GM23338 (cell line): ENCODE data around the gene ZNRF2. TPM values are rescaled to one million over a fixed set of nuclear protein-coding genes. Genes with fewer than 3 reads are reported as not detected.
A peak's percentile ranks its signal among the peaks of the same experiment; 100 is the strongest.

ENCODE experiments used
- ATAC-seq: fragments of 200-7000 bp; cut with Tn5 transposase; 3 replicates; pipeline ENCODE4 v1.9.1; 2020
- DNase-seq: peaks from one replicate; pipeline ENCODE4 v3.0.0-alpha.2; 2015; ENCODE audit warnings: low spot score
- H2AFZ ChIP-seq: fragments of 200-600 bp; sonication (generic); 2 replicates; pipeline ENCODE4 v1.8.0; 2016; ENCODE audit warnings: antibody characterized with exemption, mild to moderate bottlenecking, moderate library complexity
- H3F3A ChIP-seq: fragments of 200-600 bp; sonication (generic); replicated peaks from 2 replicates; pipeline ENCODE4 v1.8.0; 2017; ENCODE audit warnings: antibody characterized with exemption, mixed run types, low read depth
- H3K27ac ChIP-seq: fragments of 200-600 bp; sonication (generic); 2 replicates; pipeline ENCODE4 v1.6.1; 2016; ENCODE audit warnings: low read depth
- H3K27me3 ChIP-seq: fragments of 200-600 bp; sonication (generic); 2 replicates; pipeline ENCODE4 v1.8.0; 2016; ENCODE audit warnings: mild to moderate bottlenecking, mixed run types, moderate library complexity; ENCODE audit not compliant: insufficient read depth
- H3K36me3 ChIP-seq: fragments of 200-600 bp; sonication (generic); 2 replicates; pipeline ENCODE4 v1.8.0; 2016; ENCODE audit warnings: mild to moderate bottlenecking; ENCODE audit not compliant: insufficient read depth
- H3K4me1 ChIP-seq: fragments of 200-600 bp; sonication (generic); 2 replicates; pipeline ENCODE4 v1.8.0; 2016; ENCODE audit warnings: mild to moderate bottlenecking, moderate library complexity; ENCODE audit not compliant: insufficient read depth
- H3K4me2 ChIP-seq: fragments of 200-600 bp; sonication (generic); 2 replicates; pipeline ENCODE4 v1.7.1; 2017; ENCODE audit warnings: mixed run types
- H3K4me3 ChIP-seq: fragments of 200-600 bp; sonication (generic); 2 replicates; pipeline ENCODE4 v1.6.1; 2016; ENCODE audit warnings: mixed run types
- H3K79me2 ChIP-seq: fragments of 200-600 bp; sonication (generic); replicated peaks from 2 replicates; pipeline ENCODE4 v1.8.0; 2017; ENCODE audit warnings: mild to moderate bottlenecking; ENCODE audit not compliant: insufficient read depth
- H3K9me2 ChIP-seq: fragments of 200-600 bp; sonication (generic); 2 replicates; pipeline ENCODE4 v1.8.0; 2017; ENCODE audit not compliant: insufficient read depth
- H4K20me1 ChIP-seq: fragments of 200-600 bp; sonication (generic); replicated peaks from 2 replicates; pipeline ENCODE4 v1.8.0; 2017; ENCODE audit warnings: mild to moderate bottlenecking; ENCODE audit not compliant: insufficient read depth
- H3K27ac Mint-ChIP-seq: 2 replicates; pipeline ENCODE4 v1.8.0; 2020; ENCODE audit warnings: inconsistent platforms, mild to moderate bottlenecking, moderate library complexity, mixed read lengths
- H3K27me3 Mint-ChIP-seq: 3 replicates; pipeline ENCODE4 v1.8.0; 2022; ENCODE audit warnings: low read depth, mild to moderate bottlenecking, moderate library complexity, mixed read lengths, inconsistent platforms; ENCODE audit not compliant: insufficient read depth, poor library complexity
- H3K36me3 Mint-ChIP-seq: 3 replicates; pipeline ENCODE4 v1.8.0; 2021; ENCODE audit warnings: low read depth, mild to moderate bottlenecking, inconsistent platforms, moderate library complexity, mixed read lengths
- H3K4me1 Mint-ChIP-seq: 3 replicates; pipeline ENCODE4 v1.8.0; 2020; ENCODE audit warnings: mild to moderate bottlenecking, inconsistent platforms, mixed read lengths
- H3K4me3 Mint-ChIP-seq: 3 replicates; pipeline ENCODE4 v1.8.0; 2021; ENCODE audit warnings: moderate library complexity, mild to moderate bottlenecking, inconsistent platforms, mixed read lengths
- H3K9me3 Mint-ChIP-seq: 3 replicates; pipeline ENCODE4 v1.8.0; 2020; ENCODE audit warnings: moderate library complexity, mild to moderate bottlenecking, inconsistent platforms, mixed read lengths
- CREB1 ChIP-seq: fragments of 250-450 bp; sonication (Bioruptor Pico); IDR thresholded peaks from 2 replicates; pipeline ENCODE4 v1.5.0; 2020; ENCODE audit warnings: low read depth, mild to moderate bottlenecking, moderate library complexity
- EZH2 ChIP-seq: fragments of 200-600 bp; sonication (generic); IDR thresholded peaks from one replicate; pipeline ENCODE4 v1.8.0; 2017; ENCODE audit warnings: antibody characterized with exemption, mild to moderate bottlenecking, low read depth; ENCODE audit not compliant: unreplicated experiment
- EZH2phosphoT487 ChIP-seq: fragments of 200-600 bp; sonication (generic); IDR thresholded peaks from one replicate; pipeline ENCODE4 v1.8.1; 2018; ENCODE audit warnings: antibody characterized with exemption; ENCODE audit not compliant: unreplicated experiment
- JUNB ChIP-seq: IDR thresholded peaks from one replicate; pipeline ENCODE4 v1.6.1; 2016; ENCODE audit warnings: antibody characterized with exemption; ENCODE audit not compliant: unreplicated experiment
- NANOG ChIP-seq: IDR thresholded peaks from 2 replicates; pipeline ENCODE4 v1.6.1; 2016; ENCODE audit warnings: antibody characterized with exemption, borderline replicate concordance
- POLR2AphosphoS5 ChIP-seq: IDR thresholded peaks from 2 replicates; pipeline ENCODE4 v1.6.1; 2016; ENCODE audit warnings: antibody characterized with exemption, low read depth
- STAT1 ChIP-seq: IDR thresholded peaks from one replicate; pipeline ENCODE4 v1.6.1; 2016; ENCODE audit warnings: antibody characterized with exemption; ENCODE audit not compliant: unreplicated experiment
- ZNF114 ChIP-seq: fragments of 250-450 bp; sonication (Bioruptor Pico); IDR thresholded peaks from 2 replicates; pipeline ENCODE4 v1.5.0; 2020; ENCODE audit warnings: mild to moderate bottlenecking, moderate library complexity
- ZNF331 ChIP-seq: fragments of 250-450 bp; sonication (Bioruptor Pico); IDR thresholded peaks from 2 replicates; pipeline ENCODE4 v1.5.0; 2020; ENCODE audit warnings: low read depth, mild to moderate bottlenecking, moderate library complexity
- polyA plus RNA-seq: library from polyadenylated mRNA; unstranded; fragments of >200 nt; fragmentation: Nextera tagmentation; extraction: Ambion mirVana; gene quantifications from 2 replicates; pipeline ENCODE4 v1.2.1, GENCODE V29; 2016
- total RNA-seq: library from RNA; depleted of rRNA; stranded (reverse); fragments of >200 nt; shearing (Covaris generic); gene quantifications from 2 replicates; pipeline ENCODE4 v1.2.3, GENCODE V29; 2014
- TF ChIP-seq, protein P1 (sequence below), 2 experiments: fragments of 200-600 bp in 1 of 2; sonication (generic) in 1 of 2; conservative IDR thresholded peaks; 2 replicates each; pipeline versions ENCODE4 v1.5.1 to v1.6.1; 2016 to 2017; ENCODE audit warnings: antibody characterized with exemption in 2 of 2, low read depth in 2 of 2, mild to moderate bottlenecking in 2 of 2, moderate library complexity in 1 of 2
- TF ChIP-seq, protein P2 (sequence below): IDR thresholded peaks from one replicate; pipeline ENCODE4 v1.6.1; 2018; ENCODE audit warnings: antibody characterized with exemption; ENCODE audit not compliant: unreplicated experiment
- TF ChIP-seq, protein P3 (sequence below): IDR thresholded peaks from 2 replicates; pipeline ENCODE4 v1.6.1; 2016; ENCODE audit warnings: antibody characterized with exemption
- TF ChIP-seq, protein P4 (sequence below): fragments of 250-450 bp; sonication (Bioruptor Pico); IDR thresholded peaks from 2 replicates; pipeline ENCODE4 v1.5.0; 2020; ENCODE audit warnings: mild to moderate bottlenecking, moderate library complexity

The ZNRF2 gene
- total and polyA plus RNA-seq, 2 experiments from 2014 or later, result 6.0 to 34.7 TPM

DNA sequence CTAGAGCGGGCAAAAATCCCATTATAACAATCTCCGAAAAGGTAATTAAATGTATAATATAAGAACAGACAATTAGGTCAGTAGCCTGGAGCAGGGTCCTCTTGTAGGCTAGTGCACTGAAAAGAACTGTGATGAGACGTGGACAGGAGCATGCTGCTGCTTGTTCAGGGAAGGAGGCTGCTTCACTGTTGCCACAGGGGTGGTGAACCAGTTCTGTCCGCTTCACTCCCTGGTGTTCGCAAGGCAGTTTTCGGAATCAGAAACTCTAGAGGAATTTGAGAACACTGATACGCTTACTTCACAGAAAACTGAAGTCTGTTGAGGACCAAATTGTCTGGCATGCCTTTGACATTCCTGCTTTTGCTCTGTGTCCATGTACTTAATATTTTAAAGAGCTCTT, 17.4 kb downstream of the ZNRF2 start:
- Histone ChIP-seq H3K27me3 (no peaks in the 10 kb centered on the region), H4K20me1 (peaks cover 7% of the 10 kb centered on the region; the same call in 1 of the 2 replicates), H3K4me1 (peaks cover 32% of the 10 kb centered on the region), H3K36me3 (no peaks in the 10 kb centered on the region), H3K4me2 (no peak overlapping the region), H3F3A (no peaks in the 10 kb centered on the region), H3K27ac (peak overlapping the region; percentile 11; the same call in 1 of the 2 replicates), H3K9me2 (no peaks in the 10 kb centered on the region), H2AFZ (no peak overlapping the region), H3K4me3 (no peak overlapping the region), H3K79me2 (peaks cover 99% of the 10 kb centered on the region)
- ATAC-seq, result peak; percentile 67
- Mint-ChIP-seq H3K9me3 (no peaks in the 10 kb centered on the region), H3K27me3 (no peaks in the 10 kb centered on the region), H3K27ac (peak overlapping the region; percentile 59; the same call in 1 of the 2 replicates), H3K36me3 (no peaks in the 10 kb centered on the region), H3K4me3 (no peak overlapping the region), H3K4me1 (peaks cover 41% of the 10 kb centered on the region)
- DNase-seq, result no peak
- no peak for TF ChIP-seq CREB1
- TF ChIP-seq, protein P1, sequence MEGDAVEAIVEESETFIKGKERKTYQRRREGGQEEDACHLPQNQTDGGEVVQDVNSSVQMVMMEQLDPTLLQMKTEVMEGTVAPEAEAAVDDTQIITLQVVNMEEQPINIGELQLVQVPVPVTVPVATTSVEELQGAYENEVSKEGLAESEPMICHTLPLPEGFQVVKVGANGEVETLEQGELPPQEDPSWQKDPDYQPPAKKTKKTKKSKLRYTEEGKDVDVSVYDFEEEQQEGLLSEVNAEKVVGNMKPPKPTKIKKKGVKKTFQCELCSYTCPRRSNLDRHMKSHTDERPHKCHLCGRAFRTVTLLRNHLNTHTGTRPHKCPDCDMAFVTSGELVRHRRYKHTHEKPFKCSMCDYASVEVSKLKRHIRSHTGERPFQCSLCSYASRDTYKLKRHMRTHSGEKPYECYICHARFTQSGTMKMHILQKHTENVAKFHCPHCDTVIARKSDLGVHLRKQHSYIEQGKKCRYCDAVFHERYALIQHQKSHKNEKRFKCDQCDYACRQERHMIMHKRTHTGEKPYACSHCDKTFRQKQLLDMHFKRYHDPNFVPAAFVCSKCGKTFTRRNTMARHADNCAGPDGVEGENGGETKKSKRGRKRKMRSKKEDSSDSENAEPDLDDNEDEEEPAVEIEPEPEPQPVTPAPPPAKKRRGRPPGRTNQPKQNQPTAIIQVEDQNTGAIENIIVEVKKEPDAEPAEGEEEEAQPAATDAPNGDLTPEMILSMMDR (conservative IDR thresholded peaks at IDR 0.05; ENCODE audit: low read depth in 2 of 2), result no peak
- no peak for TF ChIP-seq ZNF331 (CRISPR knock-in tag)
- no peak for TF ChIP-seq POLR2AphosphoS5
- no peak for TF ChIP-seq STAT1
- TF ChIP-seq, protein P2, sequence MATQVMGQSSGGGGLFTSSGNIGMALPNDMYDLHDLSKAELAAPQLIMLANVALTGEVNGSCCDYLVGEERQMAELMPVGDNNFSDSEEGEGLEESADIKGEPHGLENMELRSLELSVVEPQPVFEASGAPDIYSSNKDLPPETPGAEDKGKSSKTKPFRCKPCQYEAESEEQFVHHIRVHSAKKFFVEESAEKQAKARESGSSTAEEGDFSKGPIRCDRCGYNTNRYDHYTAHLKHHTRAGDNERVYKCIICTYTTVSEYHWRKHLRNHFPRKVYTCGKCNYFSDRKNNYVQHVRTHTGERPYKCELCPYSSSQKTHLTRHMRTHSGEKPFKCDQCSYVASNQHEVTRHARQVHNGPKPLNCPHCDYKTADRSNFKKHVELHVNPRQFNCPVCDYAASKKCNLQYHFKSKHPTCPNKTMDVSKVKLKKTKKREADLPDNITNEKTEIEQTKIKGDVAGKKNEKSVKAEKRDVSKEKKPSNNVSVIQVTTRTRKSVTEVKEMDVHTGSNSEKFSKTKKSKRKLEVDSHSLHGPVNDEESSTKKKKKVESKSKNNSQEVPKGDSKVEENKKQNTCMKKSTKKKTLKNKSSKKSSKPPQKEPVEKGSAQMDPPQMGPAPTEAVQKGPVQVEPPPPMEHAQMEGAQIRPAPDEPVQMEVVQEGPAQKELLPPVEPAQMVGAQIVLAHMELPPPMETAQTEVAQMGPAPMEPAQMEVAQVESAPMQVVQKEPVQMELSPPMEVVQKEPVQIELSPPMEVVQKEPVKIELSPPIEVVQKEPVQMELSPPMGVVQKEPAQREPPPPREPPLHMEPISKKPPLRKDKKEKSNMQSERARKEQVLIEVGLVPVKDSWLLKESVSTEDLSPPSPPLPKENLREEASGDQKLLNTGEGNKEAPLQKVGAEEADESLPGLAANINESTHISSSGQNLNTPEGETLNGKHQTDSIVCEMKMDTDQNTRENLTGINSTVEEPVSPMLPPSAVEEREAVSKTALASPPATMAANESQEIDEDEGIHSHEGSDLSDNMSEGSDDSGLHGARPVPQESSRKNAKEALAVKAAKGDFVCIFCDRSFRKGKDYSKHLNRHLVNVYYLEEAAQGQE, result no peak
- TF ChIP-seq, protein P3, sequence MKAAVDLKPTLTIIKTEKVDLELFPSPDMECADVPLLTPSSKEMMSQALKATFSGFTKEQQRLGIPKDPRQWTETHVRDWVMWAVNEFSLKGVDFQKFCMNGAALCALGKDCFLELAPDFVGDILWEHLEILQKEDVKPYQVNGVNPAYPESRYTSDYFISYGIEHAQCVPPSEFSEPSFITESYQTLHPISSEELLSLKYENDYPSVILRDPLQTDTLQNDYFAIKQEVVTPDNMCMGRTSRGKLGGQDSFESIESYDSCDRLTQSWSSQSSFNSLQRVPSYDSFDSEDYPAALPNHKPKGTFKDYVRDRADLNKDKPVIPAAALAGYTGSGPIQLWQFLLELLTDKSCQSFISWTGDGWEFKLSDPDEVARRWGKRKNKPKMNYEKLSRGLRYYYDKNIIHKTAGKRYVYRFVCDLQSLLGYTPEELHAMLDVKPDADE, result no peak
- TF ChIP-seq EZH2phosphoT487, result no peak
- TF ChIP-seq, protein P4, sequence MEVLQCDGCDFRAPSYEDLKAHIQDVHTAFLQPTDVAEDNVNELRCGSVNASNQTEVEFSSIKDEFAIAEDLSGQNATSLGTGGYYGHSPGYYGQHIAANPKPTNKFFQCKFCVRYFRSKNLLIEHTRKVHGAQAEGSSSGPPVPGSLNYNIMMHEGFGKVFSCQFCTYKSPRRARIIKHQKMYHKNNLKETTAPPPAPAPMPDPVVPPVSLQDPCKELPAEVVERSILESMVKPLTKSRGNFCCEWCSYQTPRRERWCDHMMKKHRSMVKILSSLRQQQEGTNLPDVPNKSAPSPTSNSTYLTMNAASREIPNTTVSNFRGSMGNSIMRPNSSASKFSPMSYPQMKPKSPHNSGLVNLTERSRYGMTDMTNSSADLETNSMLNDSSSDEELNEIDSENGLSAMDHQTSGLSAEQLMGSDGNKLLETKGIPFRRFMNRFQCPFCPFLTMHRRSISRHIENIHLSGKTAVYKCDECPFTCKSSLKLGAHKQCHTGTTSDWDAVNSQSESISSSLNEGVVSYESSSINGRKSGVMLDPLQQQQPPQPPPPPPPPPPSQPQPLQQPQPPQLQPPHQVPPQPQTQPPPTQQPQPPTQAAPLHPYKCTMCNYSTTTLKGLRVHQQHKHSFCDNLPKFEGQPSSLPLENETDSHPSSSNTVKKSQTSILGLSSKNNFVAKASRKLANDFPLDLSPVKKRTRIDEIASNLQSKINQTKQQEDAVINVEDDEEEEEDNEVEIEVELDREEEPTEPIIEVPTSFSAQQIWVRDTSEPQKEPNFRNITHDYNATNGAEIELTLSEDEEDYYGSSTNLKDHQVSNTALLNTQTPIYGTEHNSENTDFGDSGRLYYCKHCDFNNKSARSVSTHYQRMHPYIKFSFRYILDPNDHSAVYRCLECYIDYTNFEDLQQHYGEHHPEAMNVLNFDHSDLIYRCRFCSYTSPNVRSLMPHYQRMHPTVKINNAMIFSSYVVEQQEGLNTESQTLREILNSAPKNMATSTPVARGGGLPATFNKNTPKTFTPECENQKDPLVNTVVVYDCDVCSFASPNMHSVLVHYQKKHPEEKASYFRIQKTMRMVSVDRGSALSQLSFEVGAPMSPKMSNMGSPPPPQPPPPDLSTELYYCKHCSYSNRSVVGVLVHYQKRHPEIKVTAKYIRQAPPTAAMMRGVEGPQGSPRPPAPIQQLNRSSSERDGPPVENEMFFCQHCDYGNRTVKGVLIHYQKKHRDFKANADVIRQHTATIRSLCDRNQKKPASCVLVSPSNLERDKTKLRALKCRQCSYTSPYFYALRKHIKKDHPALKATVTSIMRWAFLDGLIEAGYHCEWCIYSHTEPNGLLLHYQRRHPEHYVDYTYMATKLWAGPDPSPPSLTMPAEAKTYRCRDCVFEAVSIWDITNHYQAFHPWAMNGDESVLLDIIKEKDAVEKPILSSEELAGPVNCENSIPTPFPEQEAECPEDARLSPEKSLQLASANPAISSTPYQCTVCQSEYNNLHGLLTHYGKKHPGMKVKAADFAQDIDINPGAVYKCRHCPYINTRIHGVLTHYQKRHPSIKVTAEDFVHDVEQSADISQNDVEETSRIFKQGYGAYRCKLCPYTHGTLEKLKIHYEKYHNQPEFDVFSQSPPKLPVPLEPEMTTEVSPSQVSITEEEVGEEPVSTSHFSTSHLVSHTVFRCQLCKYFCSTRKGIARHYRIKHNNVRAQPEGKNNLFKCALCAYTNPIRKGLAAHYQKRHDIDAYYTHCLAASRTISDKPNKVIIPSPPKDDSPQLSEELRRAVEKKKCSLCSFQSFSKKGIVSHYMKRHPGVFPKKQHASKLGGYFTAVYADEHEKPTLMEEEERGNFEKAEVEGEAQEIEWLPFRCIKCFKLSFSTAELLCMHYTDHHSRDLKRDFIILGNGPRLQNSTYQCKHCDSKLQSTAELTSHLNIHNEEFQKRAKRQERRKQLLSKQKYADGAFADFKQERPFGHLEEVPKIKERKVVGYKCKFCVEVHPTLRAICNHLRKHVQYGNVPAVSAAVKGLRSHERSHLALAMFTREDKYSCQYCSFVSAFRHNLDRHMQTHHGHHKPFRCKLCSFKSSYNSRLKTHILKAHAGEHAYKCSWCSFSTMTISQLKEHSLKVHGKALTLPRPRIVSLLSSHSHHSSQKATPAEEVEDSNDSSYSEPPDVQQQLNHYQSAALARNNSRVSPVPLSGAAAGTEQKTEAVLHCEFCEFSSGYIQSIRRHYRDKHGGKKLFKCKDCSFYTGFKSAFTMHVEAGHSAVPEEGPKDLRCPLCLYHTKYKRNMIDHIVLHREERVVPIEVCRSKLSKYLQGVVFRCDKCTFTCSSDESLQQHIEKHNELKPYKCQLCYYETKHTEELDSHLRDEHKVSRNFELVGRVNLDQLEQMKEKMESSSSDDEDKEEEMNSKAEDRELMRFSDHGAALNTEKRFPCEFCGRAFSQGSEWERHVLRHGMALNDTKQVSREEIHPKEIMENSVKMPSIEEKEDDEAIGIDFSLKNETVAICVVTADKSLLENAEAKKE, result no peak
- TF ChIP-seq EZH2, result no peak
- TF ChIP-seq ZNF114 (CRISPR knock-in tag), result no peak
- TF ChIP-seq JUNB, result no peak
- no peak for TF ChIP-seq NANOG
